Measurements from ENCODE around the gene CCND1.

Gene CCND1

DNA sequence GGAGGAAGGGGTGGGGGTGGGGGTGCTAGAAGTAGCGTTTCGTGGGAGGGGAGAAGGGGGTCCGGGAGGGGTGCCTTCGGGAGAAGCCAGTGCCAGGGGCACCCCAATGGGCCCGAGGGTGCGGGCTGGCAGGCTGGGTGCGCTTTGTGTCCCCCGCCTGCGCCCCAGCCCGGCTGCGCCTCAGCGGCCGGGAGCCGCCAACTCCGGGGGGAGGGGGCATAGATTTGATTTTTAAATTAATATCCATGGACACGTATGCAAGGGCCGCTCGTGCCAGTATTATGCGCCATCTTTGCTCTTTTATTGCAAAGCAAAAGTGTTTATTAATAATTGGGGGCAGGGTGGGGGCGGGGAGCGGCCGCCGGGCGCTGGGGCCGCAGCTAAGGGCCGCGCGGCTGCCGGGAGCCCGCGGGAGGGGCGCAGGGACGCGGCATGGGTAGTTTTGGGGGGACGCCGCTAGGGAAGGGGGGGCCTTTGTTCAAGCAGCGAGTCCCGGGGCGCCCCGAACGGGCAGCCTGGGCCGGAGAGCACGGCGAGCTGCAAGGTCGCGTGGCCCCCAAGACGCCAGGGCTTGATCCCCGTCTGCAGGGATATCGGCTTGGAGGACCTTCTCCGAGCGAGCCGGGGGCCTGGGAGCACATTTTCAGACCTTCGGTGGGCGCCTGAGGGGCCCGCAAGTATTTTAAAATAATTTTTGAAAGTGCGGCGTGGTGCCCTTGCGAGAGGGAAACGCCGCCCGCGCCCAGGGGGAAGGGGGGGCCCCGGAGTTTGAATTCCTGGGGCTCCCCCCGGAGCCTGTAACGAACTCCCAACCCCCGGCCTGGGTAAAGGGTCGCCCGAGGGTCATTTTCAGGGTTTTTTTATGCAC lies 959 bp downstream of the CCND1 start:
- DNase-seq = no peak

DNA sequence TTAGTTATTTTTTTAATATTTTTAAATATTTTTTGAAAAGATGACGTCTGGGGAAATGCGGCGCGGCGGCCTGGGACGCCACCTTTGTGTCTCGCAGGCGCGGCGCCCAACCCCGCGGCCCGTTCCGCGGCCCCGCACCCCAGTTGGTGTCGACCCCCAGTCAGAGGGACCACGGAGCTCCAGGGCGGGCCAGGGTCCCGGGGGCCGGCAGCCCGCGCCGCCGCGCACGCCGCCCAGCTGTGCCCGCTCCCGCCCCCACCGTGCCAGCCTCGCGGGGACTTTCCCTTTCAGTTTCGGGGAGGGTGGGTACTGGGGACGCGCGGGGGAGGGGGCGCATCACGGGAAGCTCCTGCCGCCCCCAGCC lies 1.6 kb downstream of the CCND1 start:
- peak; percentile 19 for DNase-seq

DNA sequence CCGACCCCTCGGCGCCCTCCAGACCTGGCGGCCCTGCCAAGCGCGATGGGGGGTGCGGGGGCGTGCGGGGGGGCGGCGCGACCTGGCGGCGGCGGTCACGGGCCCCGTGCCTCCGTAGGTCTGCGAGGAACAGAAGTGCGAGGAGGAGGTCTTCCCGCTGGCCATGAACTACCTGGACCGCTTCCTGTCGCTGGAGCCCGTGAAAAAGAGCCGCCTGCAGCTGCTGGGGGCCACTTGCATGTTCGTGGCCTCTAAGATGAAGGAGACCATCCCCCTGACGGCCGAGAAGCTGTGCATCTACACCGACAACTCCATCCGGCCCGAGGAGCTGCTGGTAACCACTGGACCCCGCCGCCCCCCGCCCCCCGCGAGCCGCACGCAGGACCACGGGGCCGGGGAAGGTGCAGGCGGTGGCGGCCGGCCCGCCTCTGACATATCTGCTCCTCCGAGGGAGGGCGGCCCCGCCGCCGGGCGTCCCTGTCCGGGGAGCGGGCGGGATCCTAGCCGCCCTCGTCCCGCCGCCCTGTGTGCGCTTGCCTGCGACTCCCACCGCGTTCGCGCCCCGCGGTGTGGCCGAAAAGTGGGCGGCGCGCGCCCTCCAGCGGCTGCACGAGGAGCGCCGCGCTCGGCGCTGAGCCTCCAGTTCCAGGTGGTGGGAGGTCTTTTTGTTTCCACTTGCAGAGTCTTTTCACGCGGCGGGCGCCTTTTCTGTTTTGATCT lies 2.1 kb downstream of the CCND1 start:
- DNase-seq = peak; percentile 74

DNA sequence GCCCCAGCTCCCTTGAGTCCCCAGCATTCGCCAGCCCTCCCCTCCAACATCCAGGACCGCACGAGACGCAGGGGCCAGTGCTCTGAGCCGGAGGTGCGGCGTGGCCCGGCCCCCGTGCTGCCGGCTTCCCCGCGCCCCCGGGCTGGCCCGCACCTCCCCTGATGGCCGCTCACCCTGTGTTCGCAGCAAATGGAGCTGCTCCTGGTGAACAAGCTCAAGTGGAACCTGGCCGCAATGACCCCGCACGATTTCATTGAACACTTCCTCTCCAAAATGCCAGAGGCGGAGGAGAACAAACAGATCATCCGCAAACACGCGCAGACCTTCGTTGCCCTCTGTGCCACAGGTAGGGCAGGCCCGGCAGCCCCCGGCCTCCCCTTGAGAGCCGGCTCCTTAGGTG lies 2.7 kb downstream of the CCND1 start:
- no peak for DNase-seq

DNA sequence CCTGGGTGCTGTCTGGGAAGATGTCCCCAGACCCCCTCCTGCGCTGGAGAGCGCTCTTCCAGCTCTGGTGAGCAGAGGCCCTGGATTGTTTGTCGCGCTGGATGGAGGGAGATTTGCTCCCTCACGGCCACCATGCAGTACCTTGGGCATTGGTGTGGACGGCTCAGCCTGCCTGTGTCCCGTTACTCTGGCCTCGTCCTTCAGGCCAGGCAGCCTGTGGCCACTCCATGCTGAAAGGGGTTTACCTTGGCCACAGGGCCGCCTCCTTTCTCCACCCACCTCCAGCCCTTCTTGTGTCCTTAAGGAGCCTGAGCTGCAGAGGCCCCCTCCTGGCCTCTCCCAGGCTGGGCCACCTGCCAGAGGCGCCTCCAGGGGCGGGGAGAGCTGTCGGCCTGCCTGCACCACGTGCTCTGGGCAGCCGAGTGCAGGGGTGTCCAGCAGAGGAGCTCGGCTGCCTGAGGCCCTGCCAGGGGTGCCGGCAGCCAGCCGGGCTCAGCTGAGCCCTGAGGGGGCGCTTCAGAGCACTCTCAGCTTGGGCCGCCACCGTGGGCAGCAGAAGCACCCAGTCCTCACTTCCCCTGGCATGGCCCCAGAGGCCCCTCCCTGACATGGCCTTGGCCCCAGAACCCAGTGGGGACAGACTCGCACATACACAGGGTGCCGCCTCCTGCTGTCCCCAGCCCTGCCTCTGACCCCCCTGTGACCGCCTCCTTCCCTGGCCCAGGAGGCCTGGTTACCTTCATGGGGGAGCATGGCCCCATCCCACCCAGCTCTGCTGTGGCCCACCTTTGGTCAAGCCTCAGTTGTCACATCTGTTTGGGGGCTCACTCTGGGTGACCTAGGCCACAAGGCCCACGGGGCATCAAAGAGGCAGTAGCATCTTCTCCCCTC lies 3.4 kb downstream of the CCND1 start:
- no peak for DNase-seq

DNA sequence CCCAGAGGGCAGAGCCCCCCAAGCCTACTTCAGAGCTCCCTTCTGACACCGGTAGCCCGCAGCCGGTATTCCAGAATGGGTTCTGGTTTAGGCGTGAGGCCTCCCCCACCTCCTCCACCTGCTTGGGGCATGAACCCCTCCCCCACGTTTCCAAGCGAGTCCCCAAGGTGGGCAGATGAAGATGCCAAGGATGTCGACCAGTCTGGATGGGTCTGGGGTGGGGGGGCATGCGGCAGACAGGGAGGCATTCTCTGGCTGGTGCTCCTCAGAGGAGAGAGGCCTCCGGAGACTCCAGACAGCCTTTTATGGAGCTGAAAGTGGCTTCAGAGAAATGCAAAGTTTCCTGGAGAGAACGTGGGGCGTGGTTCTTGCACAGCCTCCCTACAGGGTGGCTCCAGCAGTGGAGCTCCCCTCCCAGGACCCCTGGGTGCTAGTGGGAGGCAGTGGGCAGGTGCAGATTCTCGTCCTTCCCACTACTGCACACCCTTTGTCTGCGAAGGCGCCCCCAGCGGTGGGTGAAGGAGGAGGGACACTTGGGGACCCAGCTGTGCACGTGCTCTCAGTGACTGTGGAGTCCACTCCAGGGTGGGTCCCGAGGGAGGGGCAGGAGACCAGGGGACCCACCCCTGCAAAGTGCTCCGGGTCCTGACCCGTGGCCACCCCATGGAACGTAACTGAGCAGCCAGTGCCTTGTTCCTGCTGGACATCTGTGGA lies 4.2 kb downstream of the CCND1 start:
- DNase-seq = no peak

DNA sequence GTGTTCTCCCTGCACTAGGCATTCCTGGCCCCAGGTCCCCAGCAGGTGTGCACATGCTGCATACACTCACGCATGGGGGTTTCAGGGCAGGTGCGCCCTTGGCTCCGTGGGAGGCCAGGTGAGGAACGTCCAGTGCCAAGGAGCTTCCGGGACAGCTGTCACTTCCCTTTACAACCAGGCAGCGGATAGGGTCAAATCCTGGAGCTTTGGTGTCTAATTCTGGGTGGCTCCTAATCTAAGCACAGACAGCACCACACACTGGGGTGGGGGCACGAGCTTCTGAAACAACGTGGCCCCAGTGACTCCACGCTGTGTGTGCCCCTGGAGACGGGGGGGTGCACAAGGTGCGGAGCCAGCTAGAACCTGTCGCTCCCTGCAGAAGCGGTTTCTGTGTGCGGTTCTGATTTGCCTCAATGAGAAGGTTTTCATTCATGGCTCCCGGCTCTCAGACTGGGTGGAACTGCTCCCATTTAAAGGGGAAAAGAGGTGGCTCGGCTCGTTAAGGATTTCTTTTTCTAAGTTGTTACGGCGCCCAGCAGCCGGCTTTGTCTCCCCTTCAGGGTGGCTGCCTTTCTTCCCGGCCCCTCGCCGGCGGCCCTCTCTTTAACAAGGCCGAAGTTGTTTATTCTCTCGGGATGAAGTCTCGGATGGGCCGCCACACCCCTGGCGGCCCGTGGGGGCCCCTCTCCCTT lies 5.0 kb downstream of the CCND1 start:
- no peak for DNase-seq

DNA sequence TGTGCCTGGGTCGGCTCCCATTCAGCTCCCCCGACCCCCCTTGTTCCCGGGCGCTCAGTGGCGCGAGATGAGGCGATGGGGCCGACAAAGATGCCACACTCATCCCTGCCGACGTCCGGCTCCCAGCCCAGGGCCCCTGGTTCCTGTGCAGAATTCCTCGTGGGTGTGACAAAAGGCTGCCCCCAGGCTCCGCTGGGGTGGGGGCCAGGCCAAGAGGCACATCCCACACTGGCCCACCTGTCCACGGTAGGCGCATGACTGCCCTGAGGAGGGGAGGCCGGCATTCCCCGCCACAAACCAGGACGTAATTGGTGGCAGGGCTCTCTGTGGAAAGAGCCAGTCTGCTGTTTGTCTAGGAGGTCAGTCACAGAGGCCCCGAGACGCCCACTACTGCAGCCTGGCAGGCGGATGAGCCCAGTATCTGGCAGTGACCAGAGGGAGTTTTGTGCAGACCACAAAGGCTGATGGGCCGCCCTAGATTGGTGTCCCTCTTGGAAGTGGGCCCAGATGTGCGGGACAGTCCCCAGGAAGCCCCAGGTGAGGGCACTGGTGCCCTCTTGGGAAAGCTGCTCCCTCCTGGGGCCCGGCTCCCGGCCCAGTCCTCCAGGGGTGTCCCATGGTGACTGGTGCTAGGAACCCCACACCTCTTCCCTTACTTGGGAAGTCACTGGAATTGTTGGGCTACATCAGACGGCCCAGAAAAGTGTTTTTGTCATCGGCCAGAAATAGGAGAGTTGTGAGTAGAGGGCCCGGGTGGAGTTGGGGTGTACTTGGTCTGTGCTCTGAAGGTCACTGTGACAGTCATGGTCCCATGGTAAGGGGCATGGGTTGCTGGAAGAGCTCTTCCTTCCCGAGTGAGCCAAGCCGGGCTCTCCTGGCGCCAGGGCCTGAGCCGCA lies 5.8 kb downstream of the CCND1 start:
- no peak for DNase-seq

DNA sequence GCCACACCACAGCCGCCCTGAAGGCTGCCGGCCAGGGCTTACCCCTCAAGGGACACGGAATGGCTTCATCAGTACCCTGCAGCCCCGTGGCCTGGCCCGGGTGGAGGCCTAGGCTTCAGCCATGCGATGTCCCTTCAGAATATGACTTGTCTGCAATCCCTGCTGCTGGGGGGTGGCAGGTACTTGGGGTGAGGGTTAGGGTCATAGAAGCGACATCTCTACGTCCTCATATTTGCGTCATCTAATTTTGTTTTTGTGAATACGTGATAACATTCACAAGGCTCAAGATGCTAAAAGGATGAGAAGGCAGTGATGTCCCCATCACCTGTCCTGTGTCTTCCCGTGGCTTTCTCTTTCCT lies 6.4 kb downstream of the CCND1 start:
- DNase-seq = no peak

DNA sequence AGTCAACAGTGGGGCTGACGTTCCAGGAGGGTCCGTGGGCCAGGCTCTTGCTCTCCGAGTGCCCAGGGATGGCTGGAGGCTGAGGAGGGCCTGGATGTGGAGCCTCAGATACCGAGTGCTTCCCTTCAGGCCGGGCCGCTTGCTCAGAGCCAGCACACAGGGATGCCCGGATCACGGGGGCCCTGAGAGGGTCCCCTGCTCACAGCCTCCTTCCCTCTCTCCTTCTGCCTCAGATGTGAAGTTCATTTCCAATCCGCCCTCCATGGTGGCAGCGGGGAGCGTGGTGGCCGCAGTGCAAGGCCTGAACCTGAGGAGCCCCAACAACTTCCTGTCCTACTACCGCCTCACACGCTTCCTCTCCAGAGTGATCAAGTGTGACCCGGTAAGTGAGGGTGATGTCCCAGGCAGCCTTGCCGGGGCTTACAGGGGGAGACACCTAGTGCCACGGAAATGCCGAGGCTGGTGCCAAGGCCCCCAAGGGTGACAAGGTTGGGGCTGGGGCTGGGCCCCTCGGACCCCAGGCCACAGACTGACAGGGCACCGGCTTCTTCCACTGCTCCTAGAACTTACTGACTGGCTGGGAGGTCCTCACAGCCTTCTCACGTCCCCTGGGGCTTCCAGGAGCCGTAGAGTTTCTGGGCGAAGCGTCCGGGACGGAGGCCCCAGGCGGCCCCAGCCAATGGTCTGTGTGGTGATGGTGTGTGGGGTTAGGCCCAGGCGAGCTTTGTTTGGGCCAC lies 7.0 kb downstream of the CCND1 start:
- DNase-seq = no peak

DNA sequence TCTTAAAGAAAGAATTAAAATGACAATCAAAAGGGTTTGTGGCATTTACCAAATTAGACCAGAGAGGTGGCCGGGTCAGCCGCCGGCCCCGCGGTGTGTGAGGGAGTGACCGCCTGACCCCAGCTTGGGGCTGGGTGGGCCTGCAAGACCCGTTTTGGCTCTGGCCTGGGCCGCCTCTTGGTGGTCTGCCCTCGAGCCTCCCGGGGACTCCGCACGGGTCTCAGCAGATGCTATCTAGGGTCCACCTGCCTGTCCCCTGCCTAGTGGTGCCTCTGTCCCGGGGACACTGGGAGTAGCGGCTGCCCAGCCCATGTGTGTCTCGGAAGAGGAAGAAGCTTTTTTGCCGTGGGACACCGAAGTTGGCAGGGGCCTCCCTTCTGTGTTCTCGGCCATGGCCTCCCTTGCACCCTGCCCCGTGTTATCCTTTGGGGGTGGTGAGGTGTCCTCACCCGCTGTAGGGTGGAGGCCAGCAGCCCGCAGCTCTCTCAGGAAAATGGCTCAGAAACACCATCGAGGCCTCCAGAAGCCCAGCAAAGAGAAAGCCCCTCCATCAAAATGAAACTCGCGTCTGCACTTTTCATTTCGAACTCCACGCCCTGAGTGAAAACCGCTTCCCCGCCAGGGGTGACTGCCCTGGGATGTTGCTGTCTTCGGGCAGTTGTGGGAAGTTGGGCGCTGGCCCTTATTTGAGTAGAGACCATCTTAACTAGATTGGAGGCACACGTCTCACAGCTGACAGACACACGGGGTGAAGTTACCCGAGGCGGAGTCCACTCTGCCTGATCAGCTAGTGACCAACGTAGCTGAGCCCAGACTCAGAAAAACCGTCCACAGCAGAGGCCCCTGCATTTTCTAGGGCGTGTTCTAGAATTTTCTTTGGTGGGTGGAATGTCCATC lies 8.0 kb downstream of the CCND1 start:
- no peak for DNase-seq

DNA sequence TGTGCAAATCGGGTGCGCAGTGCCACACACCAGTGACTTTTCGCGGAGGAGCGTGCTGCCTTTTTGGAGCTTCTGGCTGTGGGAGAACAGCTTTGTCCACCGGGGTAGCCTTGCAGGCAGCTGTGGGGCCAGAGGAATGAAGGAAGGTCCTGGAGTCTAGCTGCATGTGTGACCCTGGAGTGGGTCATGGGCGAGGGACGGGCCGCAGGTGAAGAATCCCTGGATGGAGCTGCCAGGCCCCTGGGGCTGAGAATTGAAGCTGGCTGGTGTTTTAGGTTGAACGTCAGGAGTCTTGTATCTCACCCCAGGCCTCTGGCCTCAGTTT lies 8.6 kb downstream of the CCND1 start:
- DNase-seq = no peak

DNA sequence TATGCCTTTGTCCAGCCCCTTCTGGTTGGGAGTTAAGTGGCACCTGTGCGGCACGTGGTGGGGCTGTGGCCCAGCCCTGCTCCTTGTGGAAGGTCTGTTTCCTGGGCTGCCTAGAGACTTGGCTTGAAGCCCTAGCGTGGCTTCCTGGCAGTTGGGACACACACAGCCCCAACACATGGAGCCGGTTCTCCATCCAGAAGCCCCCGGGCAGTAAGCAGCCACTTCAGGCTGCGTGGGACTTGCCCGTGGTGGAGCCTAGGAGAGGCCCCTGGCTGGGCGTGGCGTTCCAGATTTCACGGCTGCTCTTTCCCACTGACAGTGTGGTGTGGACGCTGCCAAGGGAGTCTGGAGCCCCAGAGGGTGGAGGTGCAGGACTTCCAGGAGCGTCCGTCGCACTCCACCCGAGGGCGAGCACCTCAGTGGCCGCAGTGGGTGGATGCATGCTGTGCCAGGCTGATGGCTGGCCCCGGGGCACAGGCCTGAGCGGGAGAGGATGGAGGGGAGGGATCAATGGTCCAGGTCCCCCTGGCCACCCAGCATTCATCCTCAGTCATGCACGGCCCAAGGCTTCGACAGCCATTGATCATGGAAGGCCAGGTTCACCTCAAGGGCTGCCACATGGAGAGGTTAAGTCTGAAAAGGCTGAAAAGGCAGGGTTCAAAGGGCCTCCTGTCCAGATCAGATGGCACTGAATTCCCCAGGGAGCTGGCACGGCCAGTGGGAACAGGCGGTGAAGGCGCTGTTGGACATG lies 9.3 kb downstream of the CCND1 start:
- DNase-seq = no peak

DNA sequence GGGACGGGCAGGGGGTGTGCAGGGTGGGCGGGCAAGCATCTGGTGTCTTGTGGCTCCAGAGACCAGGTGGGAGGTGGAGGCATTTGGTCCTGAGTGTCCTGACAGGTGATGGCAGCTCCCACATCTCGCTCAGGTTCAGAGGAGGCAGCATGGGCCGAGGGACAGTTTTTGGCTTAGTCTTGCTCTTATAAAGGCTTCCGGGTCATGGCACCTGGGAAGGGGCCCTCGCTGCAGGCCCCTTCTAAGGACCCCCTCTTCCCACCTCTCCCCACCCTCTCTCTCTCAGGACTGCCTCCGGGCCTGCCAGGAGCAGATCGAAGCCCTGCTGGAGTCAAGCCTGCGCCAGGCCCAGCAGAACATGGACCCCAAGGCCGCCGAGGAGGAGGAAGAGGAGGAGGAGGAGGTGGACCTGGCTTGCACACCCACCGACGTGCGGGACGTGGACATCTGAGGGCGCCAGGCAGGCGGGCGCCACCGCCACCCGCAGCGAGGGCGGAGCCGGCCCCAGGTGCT lies 9.9 kb downstream of the CCND1 start:
- DNase-seq = no peak

DNA sequence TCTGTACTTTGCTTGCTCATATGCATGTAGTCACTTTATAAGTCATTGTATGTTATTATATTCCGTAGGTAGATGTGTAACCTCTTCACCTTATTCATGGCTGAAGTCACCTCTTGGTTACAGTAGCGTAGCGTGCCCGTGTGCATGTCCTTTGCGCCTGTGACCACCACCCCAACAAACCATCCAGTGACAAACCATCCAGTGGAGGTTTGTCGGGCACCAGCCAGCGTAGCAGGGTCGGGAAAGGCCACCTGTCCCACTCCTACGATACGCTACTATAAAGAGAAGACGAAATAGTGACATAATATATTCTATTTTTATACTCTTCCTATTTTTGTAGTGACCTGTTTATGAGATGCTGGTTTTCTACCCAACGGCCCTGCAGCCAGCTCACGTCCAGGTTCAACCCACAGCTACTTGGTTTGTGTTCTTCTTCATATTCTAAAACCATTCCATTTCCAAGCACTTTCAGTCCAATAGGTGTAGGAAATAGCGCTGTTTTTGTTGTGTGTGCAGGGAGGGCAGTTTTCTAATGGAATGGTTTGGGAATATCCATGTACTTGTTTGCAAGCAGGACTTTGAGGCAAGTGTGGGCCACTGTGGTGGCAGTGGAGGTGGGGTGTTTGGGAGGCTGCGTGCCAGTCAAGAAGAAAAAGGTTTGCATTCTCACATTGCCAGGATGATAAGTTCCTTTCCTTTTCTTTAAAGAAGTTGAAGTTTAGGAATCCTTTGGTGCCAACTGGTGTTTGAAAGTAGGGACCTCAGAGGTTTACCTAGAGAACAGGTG lies 11.1 kb downstream of the CCND1 start:
- no peak for DNase-seq

DNA sequence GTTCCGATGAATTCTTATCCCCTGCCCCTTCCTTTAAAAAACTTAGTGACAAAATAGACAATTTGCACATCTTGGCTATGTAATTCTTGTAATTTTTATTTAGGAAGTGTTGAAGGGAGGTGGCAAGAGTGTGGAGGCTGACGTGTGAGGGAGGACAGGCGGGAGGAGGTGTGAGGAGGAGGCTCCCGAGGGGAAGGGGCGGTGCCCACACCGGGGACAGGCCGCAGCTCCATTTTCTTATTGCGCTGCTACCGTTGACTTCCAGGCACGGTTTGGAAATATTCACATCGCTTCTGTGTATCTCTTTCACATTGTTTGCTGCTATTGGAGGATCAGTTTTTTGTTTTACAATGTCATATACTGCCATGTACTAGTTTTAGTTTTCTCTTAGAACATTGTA lies 12.0 kb downstream of the CCND1 start:
- DNase-seq = no peak

DNA sequence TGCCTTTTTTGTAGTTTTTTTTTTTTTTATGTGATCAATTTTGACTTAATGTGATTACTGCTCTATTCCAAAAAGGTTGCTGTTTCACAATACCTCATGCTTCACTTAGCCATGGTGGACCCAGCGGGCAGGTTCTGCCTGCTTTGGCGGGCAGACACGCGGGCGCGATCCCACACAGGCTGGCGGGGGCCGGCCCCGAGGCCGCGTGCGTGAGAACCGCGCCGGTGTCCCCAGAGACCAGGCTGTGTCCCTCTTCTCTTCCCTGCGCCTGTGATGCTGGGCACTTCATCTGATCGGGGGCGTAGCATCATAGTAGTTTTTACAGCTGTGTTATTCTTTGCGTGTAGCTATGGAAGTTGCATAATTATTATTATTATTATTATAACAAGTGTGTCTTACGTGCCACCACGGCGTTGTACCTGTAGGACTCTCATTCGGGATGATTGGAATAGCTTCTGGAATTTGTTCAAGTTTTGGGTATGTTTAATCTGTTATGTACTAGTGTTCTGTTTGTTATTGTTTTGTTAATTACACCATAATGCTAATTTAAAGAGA lies 12.5 kb downstream of the CCND1 start:
- no peak for DNase-seq
